ENCODE measurements around the gene SHMT1.

DNA sequence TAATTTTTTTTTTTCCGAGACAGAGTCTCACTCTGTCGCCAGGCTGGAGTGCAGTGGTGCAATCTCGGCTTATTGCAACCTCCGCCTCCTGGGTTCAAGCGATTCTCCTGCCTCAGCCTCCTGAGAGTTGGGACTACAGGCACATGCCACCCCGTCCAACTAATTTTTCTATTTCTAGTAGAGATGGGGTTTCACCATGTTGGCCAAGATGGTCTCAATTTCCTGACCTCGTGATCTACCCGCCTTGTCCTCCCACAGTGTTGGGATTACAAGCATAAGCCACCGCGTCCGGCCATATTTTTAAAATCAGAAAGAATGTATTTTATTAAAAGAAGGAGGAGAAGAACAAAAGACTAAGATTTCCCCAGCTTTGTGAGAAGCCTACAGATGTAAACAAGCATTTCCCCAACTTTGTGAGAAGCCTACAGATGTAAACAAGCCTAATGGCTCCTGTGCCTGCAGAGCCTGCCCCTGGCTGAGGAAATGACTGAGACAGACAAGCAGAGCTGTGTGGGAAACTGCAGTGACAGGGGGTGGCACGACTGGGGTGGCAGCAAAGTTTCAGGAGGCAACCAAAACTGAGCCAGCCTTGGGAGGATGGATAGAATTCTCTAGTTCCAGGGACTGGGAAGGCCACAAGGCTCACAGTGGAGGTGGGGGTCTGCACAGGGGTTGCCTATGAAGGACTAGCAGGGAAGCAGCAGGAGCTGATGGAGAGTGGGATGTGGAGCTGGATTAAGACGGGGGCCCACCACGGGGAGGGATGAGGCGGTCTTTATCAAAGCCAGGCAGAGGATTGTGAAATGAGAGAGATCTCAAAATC is 71.4 kb downstream of the SHMT1 start:
- TF ChIP-seq, protein P1, sequence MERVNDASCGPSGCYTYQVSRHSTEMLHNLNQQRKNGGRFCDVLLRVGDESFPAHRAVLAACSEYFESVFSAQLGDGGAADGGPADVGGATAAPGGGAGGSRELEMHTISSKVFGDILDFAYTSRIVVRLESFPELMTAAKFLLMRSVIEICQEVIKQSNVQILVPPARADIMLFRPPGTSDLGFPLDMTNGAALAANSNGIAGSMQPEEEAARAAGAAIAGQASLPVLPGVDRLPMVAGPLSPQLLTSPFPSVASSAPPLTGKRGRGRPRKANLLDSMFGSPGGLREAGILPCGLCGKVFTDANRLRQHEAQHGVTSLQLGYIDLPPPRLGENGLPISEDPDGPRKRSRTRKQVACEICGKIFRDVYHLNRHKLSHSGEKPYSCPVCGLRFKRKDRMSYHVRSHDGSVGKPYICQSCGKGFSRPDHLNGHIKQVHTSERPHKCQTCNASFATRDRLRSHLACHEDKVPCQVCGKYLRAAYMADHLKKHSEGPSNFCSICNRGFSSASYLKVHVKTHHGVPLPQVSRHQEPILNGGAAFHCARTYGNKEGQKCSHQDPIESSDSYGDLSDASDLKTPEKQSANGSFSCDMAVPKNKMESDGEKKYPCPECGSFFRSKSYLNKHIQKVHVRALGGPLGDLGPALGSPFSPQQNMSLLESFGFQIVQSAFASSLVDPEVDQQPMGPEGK (CRISPR knock-in tag; IDR thresholded peaks at IDR 0.05; ENCODE audit: borderline replicate concordance): no peak
- no peak for TF ChIP-seq ESRRG (CRISPR knock-in tag; IDR thresholded peaks at IDR 0.05)
- no peak for TF ChIP-seq ZFP30 (CRISPR knock-in tag; IDR thresholded peaks at IDR 0.05)
- TF ChIP-seq ARNTL (CRISPR knock-in tag; IDR thresholded peaks at IDR 0.05; ENCODE audit: borderline replicate concordance, low read depth): no peak
- TF ChIP-seq GLIS3 (CRISPR knock-in tag; IDR thresholded peaks at IDR 0.05): no peak
- no peak for TF ChIP-seq ZFP3 (CRISPR knock-in tag; IDR thresholded peaks at IDR 0.05)
- no peak for TF ChIP-seq OSR1 (CRISPR knock-in tag; IDR thresholded peaks at IDR 0.05)
- TF ChIP-seq, protein P2, sequence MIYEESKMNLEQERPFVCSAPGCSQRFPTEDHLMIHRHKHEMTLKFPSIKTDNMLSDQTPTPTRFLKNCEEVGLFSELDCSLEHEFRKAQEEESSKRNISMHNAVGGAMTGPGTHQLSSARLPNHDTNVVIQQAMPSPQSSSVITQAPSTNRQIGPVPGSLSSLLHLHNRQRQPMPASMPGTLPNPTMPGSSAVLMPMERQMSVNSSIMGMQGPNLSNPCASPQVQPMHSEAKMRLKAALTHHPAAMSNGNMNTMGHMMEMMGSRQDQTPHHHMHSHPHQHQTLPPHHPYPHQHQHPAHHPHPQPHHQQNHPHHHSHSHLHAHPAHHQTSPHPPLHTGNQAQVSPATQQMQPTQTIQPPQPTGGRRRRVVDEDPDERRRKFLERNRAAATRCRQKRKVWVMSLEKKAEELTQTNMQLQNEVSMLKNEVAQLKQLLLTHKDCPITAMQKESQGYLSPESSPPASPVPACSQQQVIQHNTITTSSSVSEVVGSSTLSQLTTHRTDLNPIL (CRISPR knock-in tag; IDR thresholded peaks at IDR 0.05; ENCODE audit: low read depth): no peak
- TF ChIP-seq PPARA (CRISPR knock-in tag; IDR thresholded peaks at IDR 0.05; ENCODE audit: borderline replicate concordance): no peak

Data from SK-N-SH treated with all-trans-retinoic acid at 6 μM for 48 hours (cell line).